ENCODE results near the gene TRAPPC4. TPM values are rescaled to one million over a fixed set of nuclear protein-coding genes. Genes with fewer than 3 reads are reported as not detected.

TRAPPC4 gene, protein sequence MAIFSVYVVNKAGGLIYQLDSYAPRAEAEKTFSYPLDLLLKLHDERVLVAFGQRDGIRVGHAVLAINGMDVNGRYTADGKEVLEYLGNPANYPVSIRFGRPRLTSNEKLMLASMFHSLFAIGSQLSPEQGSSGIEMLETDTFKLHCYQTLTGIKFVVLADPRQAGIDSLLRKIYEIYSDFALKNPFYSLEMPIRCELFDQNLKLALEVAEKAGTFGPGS
- 68.0 and 84.3 TPM in 2 replicates for total RNA-seq

GRCh38 chr11:119018074-119018938, at the start of gene TRAPPC4, which contains the start of gene RPS25:
Gene TRAPPC4, plus strand, starts transcription at chr11:119018766. Its CDS starts 30 bp downstream, at chr11:119018796.
Gene RPS25, minus strand, starts transcription at chr11:119018343. Its CDS starts 59 bp downstream, at chr11:119018284.

DNA sequence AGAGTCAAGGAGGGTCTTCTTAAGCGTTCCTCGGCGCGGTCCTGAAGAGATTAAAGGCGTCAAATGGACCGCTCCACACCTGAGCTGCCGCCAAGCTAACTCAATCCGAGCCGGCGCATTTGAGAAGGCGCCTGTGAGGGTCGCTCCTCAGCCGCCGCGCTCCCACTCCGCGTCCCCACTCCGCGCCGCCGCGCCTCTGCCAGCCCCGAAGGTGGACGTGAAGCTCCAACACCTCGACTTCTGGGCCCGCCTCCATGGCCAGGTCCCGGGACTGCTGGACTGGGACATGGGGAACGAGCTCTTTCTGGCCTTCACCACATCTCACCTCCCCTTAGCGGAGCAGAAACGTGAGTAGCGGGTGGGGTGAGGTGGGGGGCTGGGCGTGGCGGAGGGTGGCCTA, 46.9 kb upstream of the TRAPPC4 start, which contains the start of gene FOXR1:
TSS of gene FOXR1 (plus strand) at position 116 of the 400 bp plus-strand sequence. CDS start at position 287, 171 bp downstream.

DNA sequence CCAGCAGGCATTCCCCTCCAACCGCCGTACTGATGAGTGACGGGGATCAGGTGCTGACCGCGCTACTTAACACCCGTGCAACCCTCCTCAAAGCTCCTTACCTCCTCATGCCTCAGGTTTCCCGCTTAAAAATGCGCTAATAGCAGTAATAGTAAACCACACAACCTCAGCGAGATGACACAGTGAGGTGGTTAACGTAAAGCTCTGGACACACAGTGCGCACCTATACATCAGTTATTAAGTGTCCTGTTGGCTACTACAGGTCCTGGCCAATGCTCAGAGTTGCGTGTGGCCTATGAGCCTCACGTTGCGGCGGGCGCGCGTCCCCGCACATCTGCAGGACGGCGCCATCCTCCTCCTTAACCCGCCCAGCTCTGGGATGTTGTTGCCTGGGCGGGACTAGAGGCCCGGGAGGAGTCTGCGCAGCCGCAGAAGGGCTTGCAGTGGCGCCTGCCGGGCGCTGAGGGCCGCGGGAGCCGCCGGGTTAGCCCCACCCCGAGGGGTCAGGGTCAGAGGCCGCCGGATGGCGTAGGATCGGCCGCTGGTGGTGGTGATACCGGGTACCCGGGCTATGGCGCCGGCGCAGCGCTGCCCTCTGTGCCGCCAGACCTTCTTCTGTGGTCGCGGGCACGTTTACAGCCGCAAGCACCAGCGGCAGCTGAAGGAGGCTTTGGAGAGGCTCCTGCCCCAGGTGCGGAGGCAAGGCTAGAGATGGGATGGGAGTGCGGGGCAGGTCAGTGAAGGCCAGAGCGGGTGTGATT, 20.8 kb upstream of the TRAPPC4 start, which contains the start of gene CENATAC:
TSS of gene CENATAC (plus strand) at position 512 of the 761 bp plus-strand sequence. CDS start at position 572, 60 bp downstream.

DNA sequence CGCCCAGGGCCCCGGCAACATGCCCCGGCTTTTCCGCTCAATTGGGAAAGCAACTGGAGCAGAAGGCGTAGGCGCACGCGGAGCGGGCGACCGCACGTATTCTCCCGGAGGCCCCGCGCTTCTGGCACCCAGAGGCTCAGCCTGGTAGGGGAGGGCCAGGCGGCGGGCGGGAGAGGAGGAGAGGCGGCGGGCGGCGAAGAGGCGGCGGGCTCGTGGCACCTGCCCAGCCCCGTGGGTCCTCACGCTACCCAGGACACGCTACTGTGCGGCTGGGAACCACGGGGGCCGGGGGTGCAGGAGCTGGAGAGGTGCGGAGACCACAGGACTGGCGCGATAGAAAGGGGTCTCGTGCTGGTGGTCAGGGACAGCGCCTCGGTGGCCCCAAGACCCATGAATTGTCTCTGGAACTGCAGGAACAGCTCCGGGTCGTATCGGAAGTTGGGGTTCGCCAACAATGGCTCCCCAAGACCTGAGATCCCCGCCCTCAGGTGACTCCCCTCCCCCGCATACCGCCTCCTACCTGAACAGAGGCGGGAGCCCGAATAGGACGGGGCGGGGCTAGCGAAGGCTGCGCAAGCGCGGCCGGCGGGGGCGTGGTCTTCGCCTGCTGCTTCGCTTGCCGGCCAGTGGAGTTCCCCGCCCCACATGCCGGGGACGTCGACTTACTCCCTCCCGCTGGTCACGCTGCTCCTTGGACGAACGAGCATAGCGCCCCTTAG, 11.9 kb downstream of the TRAPPC4 start, which contains the start of gene SLC37A4:
TSS of gene SLC37A4 (minus strand) at position 549 of the 719 bp plus-strand sequence.

DNA sequence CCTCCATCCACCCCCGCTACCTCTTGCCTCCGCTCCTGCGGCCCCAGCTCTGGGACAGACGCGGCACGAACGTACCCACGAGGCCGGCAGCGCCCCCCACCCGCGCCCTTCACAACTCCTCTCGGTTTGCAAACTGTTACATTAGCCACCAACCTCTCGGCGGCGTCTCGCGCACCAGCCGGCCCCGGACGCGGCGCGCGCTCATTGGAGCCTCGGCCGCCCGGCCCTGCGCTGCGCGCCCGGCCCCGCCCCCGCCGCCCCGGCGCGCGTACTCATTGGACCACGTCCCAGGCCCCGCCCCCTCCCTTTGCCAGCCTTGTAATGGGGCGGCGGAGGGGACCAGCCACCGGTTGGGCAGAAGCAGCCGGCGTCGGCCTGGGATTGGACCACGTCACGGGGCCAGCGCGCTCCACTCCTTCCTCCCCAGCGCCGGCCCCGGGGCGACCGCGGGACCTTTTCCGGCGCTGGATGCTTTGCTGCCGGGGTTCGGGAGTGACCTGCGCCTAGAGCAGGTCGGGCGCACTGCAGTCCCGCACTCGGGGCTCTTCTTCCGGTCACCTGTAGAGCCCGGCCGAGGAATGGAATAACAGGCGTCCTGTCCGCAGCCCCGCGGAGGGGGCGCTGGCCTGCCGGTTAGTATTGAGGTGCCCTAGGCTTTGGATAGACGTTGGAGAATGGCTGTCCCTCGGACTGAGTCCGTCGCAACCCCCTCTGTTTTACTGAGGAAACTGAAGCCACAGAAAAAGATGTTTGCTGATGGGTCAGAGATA, 38.6 kb downstream of the TRAPPC4 start, which contains the start of gene HYOU1:
TSS of gene HYOU1 (minus strand) at position 206 of the 770 bp plus-strand sequence. CDS start 1,045 bp downstream, outside the sequence.

DNA sequence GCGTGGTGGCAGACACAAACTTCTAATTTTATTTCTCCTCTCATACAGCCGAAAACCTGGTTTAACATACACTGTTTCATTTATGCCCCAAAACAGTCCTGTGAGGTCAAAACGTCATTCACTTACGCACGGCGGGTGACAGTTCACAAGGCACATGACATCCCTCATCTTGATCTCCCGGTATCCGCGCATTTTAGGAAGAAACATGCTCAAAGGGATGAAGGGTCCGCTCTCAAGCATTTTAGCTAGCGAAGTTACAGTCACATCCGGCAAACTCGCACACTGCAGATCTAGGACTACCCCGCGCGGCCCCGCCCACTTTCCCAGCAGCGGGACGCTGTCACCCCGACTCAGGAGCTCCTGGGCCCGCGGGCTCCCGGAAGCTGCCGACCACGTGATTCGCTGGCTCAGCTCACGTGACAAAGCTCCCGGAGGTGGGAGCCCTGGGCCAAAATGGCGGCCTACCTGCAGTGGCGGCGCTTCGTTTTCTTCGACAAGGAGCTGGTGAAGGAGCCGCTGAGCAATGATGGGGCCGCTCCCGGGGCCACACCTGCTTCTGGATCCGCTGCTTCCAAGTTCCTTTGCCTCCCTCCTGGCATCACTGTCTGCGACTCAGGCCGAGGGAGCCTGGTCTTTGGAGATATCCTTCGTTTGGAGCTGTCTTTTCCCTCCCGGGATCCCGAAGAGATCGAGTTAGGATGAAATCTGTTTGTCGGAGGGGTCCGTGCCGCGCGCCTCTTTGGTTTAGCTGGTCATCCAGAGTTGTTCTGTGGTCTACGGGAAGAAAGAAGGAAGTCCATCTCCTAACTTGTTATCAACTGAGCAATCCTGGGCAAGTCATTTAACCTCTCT, 49.0 kb downstream of the TRAPPC4 start, which contains the start of gene VPS11:
TSS of gene VPS11 (plus strand) at position 448 of the 852 bp plus-strand sequence. CDS start at position 454, 6 bp downstream.

Other genes with a start within 250 kb of the TRAPPC4 start
- 46.0 and 63.8 TPM in 2 replicates for gene DDX6, start 227.6 kb upstream of the TRAPPC4 start, total RNA-seq
- gene CXCR5, start 134.9 kb upstream of the TRAPPC4 start, total RNA-seq = not detected in 2 replicates
- gene BCL9L, start 92.8 kb upstream of the TRAPPC4 start, total RNA-seq = 12.6 and 12.7 TPM in 2 replicates
- not detected in 2 replicates for gene UPK2, start 62.5 kb upstream of the TRAPPC4 start, total RNA-seq
- not detected in 2 replicates for gene FOXR1, start 47.0 kb upstream of the TRAPPC4 start, total RNA-seq
- 5.7 and 5.9 TPM in 2 replicates for gene CENATAC, start 20.6 kb upstream of the TRAPPC4 start, total RNA-seq
- 1,582 and 1,602 TPM in 2 replicates for gene RPS25, start 423 bp upstream of the TRAPPC4 start, total RNA-seq
- gene SLC37A4, start 12.1 kb downstream of the TRAPPC4 start, total RNA-seq = 17.9 and 22.6 TPM in 2 replicates
- 120 and 121 TPM in 2 replicates for gene HYOU1, start 38.4 kb downstream of the TRAPPC4 start, total RNA-seq
- gene VPS11, start 49.1 kb downstream of the TRAPPC4 start, total RNA-seq = 25.1 and 25.7 TPM in 2 replicates
- gene HMBS, start 66.1 kb downstream of the TRAPPC4 start, total RNA-seq = 9.1 and 14.7 TPM in 2 replicates
- 31.6 and 44.5 TPM in 2 replicates for gene DPAGT1, start 83.1 kb downstream of the TRAPPC4 start, total RNA-seq
- 7.3 and 10.4 TPM in 2 replicates for gene C2CD2L, start 88.6 kb downstream of the TRAPPC4 start, total RNA-seq
- gene HINFP, start 102.8 kb downstream of the TRAPPC4 start, total RNA-seq = 8.2 and 15.8 TPM in 2 replicates
- 0.10 TPM in 1 of 2 replicates, not detected in the other for gene ABCG4, start 130.3 kb downstream of the TRAPPC4 start, total RNA-seq
- gene NLRX1, start 150.0 kb downstream of the TRAPPC4 start, total RNA-seq = 11.9 and 15.1 TPM in 2 replicates
- gene NHERF4, start 166.7 kb downstream of the TRAPPC4 start, total RNA-seq = not detected in 2 replicates
- gene CBL, start 187.6 kb downstream of the TRAPPC4 start, total RNA-seq = 17.1 and 20.5 TPM in 2 replicates

Data from mammary microvascular endothelial cell (primary cell).